NB4 (cell line): Measurements from ENCODE around the gene AIDA.
A peak's percentile ranks its signal among the peaks of the same experiment; 100 is the strongest.

Experiments
- DNase-seq: peaks from one replicate; pipeline ENCODE4 v3.0.0; 2010; ENCODE audit warnings: low read depth
- H3K4me3 ChIP-seq: one replicate; pipeline ENCODE4 v1.5.1; 2011; ENCODE audit warnings: mild to moderate bottlenecking, low read depth, low read length, moderate library complexity
- CTCF ChIP-seq: IDR thresholded peaks from one replicate; pipeline ENCODE4 v1.5.1; 2012; ENCODE audit warnings: low read depth, low read length
- MAX ChIP-seq: IDR thresholded peaks from 2 replicates; pipeline ENCODE4 v1.6.1; 2011; ENCODE audit warnings: low read depth, low read length
- MYC ChIP-seq: IDR thresholded peaks from 2 replicates; pipeline ENCODE4 v1.6.1; 2011; ENCODE audit warnings: low read depth, low read length
- POLR2A ChIP-seq: IDR thresholded peaks from 2 replicates; pipeline ENCODE4 v1.6.1; 2011; ENCODE audit warnings: mild to moderate bottlenecking; ENCODE audit not compliant: insufficient read length; ENCODE audit errors: extremely low read depth

Gene AIDA

DNA sequence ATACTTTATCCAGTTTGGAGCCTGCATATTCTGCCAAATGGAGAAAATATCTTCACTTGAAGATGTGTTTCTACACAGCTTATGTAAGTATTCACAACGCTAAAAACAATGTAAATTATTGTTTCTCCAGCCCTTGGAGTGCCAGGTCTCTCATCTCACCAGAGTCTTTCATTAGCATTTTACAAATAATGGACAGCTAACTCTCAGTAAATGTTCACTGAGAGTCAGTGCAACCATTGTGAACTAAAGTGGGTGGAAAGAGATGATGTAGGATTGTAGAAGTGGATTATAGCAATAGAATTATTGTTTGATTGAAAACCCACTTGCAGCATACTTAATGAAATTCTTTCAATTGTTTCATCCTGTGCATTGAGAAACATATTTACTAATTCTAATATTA is 16.5 kb upstream of the AIDA start:
- no peak for DNase-seq
- no peak overlapping the region for H3K4me3 ChIP-seq
- no peak for TF ChIP-seq MYC

DNA sequence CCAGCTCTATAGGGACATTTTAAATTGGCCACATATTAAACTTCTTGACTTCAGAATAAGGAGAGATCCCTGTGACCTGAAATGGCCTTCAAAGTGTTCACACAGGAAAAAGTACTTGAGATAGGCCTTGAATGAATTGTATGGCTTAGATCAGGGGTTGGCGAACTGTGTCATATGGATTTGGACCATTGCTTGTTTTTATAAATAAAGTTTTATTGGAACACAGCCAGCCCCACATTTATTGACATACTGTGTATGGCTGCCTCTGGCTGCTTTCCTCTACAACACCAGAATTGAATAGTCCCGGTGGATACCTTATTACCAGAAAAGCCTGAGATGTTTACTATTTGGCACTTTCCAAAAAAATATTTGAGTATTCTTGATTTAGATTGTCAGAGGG is 4.1 kb upstream of the AIDA start:
- no peak overlapping the region for H3K4me3 ChIP-seq
- TF ChIP-seq CTCF (no peak), POLR2A (no peak), MYC (no peak), MAX (no peak)
- no peak for DNase-seq

DNA sequence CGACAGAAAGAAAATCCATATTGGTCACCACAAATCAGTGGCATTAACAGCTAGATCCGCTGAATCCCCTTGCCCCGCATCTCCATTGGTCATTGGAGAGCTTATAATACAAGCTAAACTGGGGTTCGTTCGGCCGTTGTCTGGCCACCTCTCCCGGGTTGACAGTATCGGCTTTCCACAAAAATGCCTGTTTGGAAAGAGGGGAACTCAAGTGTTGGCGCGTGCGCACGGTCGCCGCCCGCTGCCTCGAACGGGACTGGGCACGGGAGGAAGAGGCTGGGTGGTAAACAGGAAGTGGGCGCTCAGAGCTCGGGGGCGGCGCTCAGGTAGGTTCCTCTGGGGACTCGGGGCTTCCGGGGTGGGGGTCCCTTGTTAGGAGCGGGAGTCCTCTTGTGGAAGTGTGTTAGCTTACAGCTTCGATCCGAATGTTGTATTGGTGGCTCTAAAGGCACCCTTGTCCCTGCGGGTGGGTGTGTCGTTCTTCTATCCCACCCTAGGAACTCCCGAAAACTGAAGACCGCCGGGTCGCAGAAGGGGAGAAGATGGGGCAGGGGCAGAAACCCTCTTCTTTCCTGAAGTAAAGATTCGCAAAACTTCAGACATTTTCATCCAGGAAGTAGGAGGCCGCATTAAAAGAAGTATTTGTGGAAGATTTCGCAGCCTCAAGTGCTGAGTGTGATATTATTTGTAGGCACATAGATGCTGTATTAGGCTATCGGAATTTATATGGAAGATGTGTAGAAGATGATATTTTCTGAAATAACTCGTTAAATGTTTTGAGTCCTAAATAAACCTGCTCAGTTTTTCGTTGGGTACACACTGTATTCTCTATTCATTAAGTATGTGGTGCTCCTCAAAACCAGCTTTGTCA is 1.0 kb upstream of the AIDA start:
- TF ChIP-seq POLR2A, result peak; percentile 62
- no peak for TF ChIP-seq CTCF
- peak; percentile 56; the same call in 1 of the 2 replicates for TF ChIP-seq MYC
- TF ChIP-seq MAX, result peak; percentile 65
- peak; percentile 98 for DNase-seq
- H3K4me3 ChIP-seq, result peak overlapping the region; percentile 94

- peak; percentile 76 for DNase-seq
- no peak for TF ChIP-seq CTCF
- no peak for TF ChIP-seq MYC
- TF ChIP-seq MAX, result no peak
- TF ChIP-seq POLR2A, result no peak
Measured at GRCh38 chr1:222711319-222712252, 705 bp downstream of the AIDA start.

DNA sequence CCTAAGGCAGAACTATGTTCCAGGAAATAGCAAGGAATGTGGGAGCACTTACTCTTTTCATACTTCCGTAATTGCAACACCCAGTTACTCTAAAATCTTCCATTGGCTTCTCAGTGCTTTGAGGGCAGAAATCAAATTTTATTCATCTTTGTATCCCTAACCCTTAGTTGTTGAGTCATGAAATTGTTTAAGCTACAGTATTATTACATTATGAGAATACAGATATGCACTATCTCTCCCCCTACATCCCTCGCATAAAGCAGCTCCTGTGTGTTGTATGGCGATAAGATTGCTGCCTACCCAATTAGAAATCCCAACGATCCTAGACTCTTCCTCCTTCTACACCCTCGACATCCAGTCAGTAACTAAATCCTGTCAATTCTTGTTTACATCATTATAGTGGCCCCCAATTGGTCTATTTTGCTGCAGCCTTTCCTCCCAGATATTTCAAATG is 2.6 kb downstream of the AIDA start:
- DNase-seq, result no peak
- TF ChIP-seq MAX, result no peak
- TF ChIP-seq CTCF, result no peak
- no peak for TF ChIP-seq POLR2A
- TF ChIP-seq MYC, result no peak
- peak overlapping the region; percentile 3 for H3K4me3 ChIP-seq

More at GRCh38 chr1:222711319-222712252, 705 bp downstream of the AIDA start:
- peak overlapping the region; percentile 95 for H3K4me3 ChIP-seq

DNA sequence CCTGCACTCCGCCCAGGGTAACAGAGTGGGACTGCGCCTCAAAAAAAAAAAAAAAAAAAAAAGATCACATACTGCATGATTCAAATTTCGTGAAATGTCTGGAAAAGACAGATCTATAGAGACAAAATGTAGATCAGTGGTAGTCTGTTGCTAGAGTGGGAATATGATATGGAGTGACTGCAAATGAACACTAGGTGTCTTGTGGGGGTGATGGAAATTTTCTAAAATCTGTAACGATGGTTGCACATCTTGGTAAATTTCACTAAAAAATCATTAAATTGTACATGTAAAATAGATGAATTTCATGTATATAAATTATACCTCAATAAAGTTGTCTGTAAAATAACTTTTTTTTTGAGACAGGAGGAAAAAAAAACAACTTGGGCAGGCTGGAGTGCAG is 5.5 kb downstream of the AIDA start:
- DNase-seq, result no peak
- H3K4me3 ChIP-seq, result no peak overlapping the region
- TF ChIP-seq MYC (no peak), POLR2A (no peak), CTCF (no peak), MAX (no peak)
